Astrocyte of the spinal cord (primary cell): Measurements from ENCODE around the gene ROR1.

ENCODE experiments used
- DNase-seq: peaks from one replicate; pipeline ENCODE4 v3.0.0; 2011; ENCODE audit warnings: low read depth, low spot score
- H3K4me3 ChIP-seq: 2 replicates; pipeline ENCODE4 v1.5.1; 2011; ENCODE audit warnings: low read depth, mild to moderate bottlenecking, low read length, moderate library complexity
- in situ Hi-C: cut with HindIII; loops from 2 replicates; pipeline ENCODE4 v1.10.0; 2017; ENCODE audit warnings: low sequenced_read_pairs
- TF ChIP-seq, protein P1 (sequence below): IDR thresholded peaks from 2 replicates; pipeline ENCODE4 v1.5.1; 2012; ENCODE audit warnings: low read depth, mild to moderate bottlenecking, low read length, inconsistent platforms

The ROR1 gene

DNA sequence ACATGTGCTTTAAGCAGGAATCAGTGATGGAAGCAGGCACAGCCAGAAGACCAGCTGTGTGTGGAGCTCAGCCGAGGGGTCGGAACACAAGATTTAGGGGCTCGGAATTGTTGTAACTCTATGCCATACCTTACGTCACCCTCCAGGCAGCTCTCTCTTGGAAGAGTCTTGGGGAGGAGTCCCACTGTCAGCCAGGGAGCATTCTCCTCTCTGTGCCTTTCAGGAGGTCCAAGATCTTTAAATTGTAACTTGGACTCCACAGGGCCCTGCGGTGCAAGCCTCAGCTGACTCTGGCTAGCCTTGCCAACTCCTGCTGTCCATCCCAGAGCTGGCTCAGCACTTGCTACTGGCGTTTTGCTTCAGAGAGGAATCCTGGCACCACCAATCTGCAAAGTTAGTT lies 26.4 kb upstream of the ROR1 start:
- no peak overlapping the region for H3K4me3 ChIP-seq
- in situ Hi-C loops = no loop called here
- peak; percentile 41 for DNase-seq
- TF ChIP-seq, protein P1, sequence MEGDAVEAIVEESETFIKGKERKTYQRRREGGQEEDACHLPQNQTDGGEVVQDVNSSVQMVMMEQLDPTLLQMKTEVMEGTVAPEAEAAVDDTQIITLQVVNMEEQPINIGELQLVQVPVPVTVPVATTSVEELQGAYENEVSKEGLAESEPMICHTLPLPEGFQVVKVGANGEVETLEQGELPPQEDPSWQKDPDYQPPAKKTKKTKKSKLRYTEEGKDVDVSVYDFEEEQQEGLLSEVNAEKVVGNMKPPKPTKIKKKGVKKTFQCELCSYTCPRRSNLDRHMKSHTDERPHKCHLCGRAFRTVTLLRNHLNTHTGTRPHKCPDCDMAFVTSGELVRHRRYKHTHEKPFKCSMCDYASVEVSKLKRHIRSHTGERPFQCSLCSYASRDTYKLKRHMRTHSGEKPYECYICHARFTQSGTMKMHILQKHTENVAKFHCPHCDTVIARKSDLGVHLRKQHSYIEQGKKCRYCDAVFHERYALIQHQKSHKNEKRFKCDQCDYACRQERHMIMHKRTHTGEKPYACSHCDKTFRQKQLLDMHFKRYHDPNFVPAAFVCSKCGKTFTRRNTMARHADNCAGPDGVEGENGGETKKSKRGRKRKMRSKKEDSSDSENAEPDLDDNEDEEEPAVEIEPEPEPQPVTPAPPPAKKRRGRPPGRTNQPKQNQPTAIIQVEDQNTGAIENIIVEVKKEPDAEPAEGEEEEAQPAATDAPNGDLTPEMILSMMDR = no peak

DNA sequence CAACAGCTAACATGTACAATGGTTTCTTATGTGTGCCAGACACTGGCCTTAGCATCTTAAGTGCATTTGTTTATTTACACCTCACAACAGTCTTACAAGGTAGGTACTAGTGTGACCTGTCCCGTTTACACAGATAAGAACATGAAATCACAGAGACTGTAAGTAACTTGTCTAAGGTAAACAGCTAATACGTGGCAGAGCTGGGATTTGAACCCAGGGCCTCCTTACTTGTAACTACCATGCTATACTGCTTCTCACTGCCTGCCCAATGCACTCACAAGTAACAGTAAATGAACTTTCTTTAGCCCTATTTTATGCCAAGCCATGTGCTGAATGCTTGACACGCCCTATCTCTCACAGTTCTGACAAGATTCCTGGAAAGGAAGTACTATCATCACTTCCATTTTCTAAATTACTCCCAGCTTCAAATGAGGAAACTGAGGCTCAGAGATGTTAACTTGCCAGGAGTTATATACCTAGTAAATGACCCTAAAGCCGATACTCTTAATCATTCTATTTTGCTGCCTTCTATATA lies 25.7 kb upstream of the ROR1 start:
- DNase-seq = no peak
- no peak overlapping the region for H3K4me3 ChIP-seq
- in situ Hi-C loops = no loop called here
- TF ChIP-seq, protein P1 = no peak

- no peak for DNase-seq
- in situ Hi-C loops = no loop called here
- TF ChIP-seq, protein P1 = no peak
- H3K4me3 ChIP-seq = no peak overlapping the region
Measured at GRCh38 chr1:63748641-63749040, 25.2 kb upstream of the ROR1 start.

GRCh38 chr1:63750721-63751120 lies 23.1 kb upstream of the ROR1 start:
- in situ Hi-C loops = no loop called here
- H3K4me3 ChIP-seq = no peak overlapping the region
- DNase-seq = no peak
- TF ChIP-seq, protein P1 = no peak

GRCh38 chr1:63752176-63752575 lies 21.6 kb upstream of the ROR1 start:
- no peak for DNase-seq
- TF ChIP-seq, protein P1 = no peak
- H3K4me3 ChIP-seq = no peak overlapping the region
- in situ Hi-C loops = no loop called here

DNA sequence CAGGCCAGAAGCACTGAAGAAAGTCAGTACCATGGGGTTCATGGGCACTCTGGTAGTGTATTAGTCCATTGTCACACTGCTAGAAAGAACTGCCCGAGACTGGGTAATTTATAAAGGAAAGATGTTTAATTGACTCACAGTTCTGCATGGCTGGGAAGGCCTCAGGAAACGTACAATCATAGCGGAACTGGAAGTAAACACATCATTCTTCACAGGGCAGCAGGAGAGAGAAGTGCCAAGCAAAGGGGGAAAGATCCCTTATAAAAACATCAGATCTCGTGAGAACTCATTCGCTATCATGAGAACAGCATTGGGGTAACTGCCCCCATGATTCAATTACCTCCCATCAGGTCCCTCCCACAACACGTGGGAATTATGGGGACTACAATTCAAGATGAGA lies 20.2 kb upstream of the ROR1 start:
- H3K4me3 ChIP-seq = no peak overlapping the region
- TF ChIP-seq, protein P1 = no peak
- in situ Hi-C loops = no loop called here
- DNase-seq = no peak

DNA sequence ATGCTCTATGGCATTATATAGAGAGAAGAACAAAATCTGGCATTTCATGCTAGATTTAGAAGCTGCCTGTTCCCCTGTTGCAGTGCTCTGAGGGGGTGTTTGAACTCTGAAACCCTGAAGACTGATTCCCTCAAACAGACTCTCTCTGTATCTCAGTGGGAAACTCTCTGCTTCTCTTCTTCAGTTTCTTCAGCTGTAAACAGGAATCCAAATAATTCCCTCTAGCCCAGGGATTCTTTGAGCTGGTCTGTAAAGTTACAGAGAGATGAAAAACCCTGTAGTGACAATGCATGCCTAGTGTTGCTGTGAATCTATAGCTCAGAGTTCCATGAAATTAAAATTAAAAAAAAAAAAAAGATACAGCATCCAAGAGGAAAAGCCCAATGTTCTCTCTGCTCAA lies 17.0 kb upstream of the ROR1 start:
- in situ Hi-C loops = no loop called here
- H3K4me3 ChIP-seq = no peak overlapping the region
- TF ChIP-seq, protein P1 = no peak
- DNase-seq = no peak
